RWPE1 (cell line): ENCODE measurements around the gene MAEA.
A peak's percentile ranks its signal among the peaks of the same experiment; 100 is the strongest.
"Not testable (repeated sequence)": the region's sequence is repeated elsewhere in the genome, so short reads cannot be mapped to it uniquely, and the experiment has no call there.

Source experiments
- CTCF ChIA-PET: fragments of 350-600 bp; sonication (Branson Sonifier 250); formaldehyde crosslinking; extraction: SDS; loops from one replicate; lab custom pipeline; 2021; lab: Yijun Ruan, JAX
- POLR2A ChIA-PET: fragments of 400-600 bp; formaldehyde crosslinking; extraction: SDS; loops from one replicate; lab custom pipeline; 2020; ENCODE audit warnings: antibody characterized with exemption; ENCODE audit not compliant: low non-redundant PET; lab: Yijun Ruan, JAX
- DNase-seq: peaks from one replicate; pipeline ENCODE4 v3.0.0; 2012; ENCODE audit warnings: low spot score
- H3K27ac ChIP-seq: fragments of 450-650 bp; 2 replicates; pipeline ENCODE4 v1.5.1; 2017
- TF ChIP-seq, protein P1 (sequence below): fragments of 450-650 bp; conservative IDR thresholded peaks from 2 replicates; pipeline ENCODE4 v1.5.1; 2017; ENCODE audit warnings: low read depth, mild to moderate bottlenecking

The MAEA gene

GRCh38 chr4:1330761-1331590, 41.3 kb downstream of the MAEA start:
- ChIA-PET CTCF (interaction anchor here (0.6 kb wide), 1 partner anchor 20 kb away, joined by 4 read pairs; no protein-coding TSS in a partner anchor), POLR2A (no interaction called here)
- H3K27ac ChIP-seq = peak overlapping the region; percentile 65
- TF ChIP-seq, protein P1, sequence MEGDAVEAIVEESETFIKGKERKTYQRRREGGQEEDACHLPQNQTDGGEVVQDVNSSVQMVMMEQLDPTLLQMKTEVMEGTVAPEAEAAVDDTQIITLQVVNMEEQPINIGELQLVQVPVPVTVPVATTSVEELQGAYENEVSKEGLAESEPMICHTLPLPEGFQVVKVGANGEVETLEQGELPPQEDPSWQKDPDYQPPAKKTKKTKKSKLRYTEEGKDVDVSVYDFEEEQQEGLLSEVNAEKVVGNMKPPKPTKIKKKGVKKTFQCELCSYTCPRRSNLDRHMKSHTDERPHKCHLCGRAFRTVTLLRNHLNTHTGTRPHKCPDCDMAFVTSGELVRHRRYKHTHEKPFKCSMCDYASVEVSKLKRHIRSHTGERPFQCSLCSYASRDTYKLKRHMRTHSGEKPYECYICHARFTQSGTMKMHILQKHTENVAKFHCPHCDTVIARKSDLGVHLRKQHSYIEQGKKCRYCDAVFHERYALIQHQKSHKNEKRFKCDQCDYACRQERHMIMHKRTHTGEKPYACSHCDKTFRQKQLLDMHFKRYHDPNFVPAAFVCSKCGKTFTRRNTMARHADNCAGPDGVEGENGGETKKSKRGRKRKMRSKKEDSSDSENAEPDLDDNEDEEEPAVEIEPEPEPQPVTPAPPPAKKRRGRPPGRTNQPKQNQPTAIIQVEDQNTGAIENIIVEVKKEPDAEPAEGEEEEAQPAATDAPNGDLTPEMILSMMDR = no peak
- DNase-seq = no peak

DNA sequence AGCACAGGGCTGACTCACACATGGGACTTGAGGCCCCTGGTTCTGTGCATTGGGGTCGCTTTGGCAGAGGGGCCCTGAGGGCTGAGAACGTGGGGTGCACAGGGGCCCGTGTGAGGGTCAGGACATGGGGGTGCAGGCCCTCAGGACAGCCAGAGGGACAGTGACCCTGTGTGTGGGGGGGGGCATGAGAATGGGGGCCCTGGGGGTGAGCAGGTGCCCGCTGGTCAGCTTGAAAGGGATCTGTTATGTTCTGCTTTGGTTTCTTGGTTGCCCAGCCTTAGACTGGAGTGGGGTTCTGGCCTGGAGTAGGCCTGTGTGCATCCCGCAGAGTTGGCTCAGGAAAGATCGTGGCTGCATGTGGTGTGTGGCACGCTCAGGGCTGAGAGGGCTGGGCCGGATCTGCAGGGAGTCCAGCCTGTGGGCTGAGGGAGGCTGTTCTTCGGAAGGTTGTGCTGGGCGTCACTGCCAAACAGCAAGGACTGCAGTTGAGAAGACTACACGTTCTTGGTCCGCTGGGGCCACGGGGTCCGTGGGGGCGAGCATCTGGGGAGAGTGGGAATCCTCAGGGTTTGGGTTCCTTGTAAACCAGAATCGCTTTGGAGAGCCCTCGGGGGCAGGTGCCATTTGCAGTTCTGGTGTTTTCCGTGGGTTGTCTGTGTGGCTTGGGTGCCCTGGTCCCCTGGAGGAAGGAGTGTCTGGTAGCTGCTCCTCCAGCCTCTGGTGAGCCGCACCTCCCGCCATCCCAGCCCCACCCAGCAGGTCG, 42.1 kb downstream of the MAEA start:
- ChIA-PET CTCF (interaction anchor here (0.7 kb wide), 1 partner anchor 38 kb away, joined by 3 read pairs; no protein-coding TSS in a partner anchor), POLR2A (no interaction called here)
- TF ChIP-seq, protein P1 = no peak
- no peak for DNase-seq
- H3K27ac ChIP-seq = peak overlapping the region; percentile 65

DNA sequence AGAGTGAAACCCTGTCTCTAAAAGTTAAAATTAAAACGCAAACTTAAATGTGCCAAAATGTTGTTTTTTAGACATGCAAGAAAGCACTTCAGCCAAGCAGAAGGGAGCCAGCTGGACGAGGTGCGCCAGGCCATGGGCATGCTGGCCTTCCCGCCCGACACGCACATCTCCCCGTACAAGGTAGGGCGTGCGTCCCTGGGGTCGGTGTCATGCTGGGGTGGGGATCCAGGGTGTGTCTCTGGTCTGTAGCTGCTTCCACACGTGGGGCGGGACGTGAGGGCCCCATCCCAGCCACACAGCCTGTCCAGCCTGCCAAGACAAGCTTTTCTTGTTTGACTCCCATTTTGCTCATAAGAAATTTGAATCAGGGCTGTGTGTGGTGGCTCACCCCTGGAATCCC, 43.0 kb downstream of the MAEA start:
- no peak for DNase-seq
- ChIA-PET CTCF (interaction anchor here (0.6 to 0.7 kb wide), 3 partner anchors 39 to 346 kb away, joined by 3 to 5 read pairs (median 5); partner anchors contain the start of gene IDUA), POLR2A (no interaction called here)
- peak overlapping the region; percentile 65 for H3K27ac ChIP-seq
- TF ChIP-seq, protein P1 = no peak

DNA sequence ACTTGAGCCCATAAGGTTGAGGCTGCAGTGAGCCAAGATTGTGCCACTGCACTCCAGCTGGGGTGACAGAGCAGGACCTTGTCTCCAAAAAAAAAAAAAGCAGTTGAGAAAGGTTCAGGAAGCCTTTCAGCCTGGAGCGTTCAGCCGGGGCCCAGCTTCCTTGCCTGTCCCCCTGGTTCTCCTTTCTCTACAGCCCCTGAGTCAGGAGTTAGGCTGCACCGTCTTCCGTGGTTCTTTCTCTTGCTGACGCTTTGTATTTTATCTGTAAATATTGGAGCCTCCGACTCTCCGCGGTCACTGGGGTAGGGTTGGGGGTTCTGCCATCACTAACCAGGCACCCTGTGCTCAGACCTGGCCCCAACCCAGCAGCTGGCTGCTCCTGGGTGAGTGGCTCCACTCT, 43.6 kb downstream of the MAEA start:
- TF ChIP-seq, protein P1 = no peak
- H3K27ac ChIP-seq = peak overlapping the region; percentile 65; the same call in 1 of the 2 replicates
- ChIA-PET CTCF (interaction anchor here (0.6 kb wide), 2 partner anchors 120 to 346 kb away, joined by 5 read pairs; partner anchors contain the start of gene IDUA), POLR2A (no interaction called here)
- no peak for DNase-seq

- DNase-seq, POLR2A ChIA-PET, CTCF ChIA-PET: not testable (repeated sequence)
- H3K27ac ChIP-seq = peak overlapping the region; percentile 32
These were observed 44.3 kb downstream of the MAEA start for GRCh38 chr4:1333851-1334578.

DNA sequence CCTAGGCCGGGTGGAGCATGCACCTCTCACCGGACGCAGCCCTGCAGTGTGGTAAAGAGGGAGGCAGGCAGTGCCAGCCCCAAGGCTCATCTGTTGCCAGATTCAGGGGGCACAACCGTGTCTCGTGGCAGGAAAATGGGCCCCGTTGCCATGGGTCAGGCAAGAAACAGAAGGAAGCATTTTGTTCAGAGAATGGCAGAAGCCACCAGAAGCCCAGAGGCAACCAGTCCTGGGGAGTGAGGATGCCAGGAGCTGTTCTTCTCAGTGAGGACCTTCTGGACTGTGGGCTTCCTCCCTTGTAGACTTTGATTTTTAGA, 44.8 kb downstream of the MAEA start:
- no peak for DNase-seq
- peak overlapping the region; percentile 32 for H3K27ac ChIP-seq
- CTCF ChIA-PET = no interaction called here
- TF ChIP-seq, protein P1 = no peak
- POLR2A ChIA-PET = no interaction called here

DNA sequence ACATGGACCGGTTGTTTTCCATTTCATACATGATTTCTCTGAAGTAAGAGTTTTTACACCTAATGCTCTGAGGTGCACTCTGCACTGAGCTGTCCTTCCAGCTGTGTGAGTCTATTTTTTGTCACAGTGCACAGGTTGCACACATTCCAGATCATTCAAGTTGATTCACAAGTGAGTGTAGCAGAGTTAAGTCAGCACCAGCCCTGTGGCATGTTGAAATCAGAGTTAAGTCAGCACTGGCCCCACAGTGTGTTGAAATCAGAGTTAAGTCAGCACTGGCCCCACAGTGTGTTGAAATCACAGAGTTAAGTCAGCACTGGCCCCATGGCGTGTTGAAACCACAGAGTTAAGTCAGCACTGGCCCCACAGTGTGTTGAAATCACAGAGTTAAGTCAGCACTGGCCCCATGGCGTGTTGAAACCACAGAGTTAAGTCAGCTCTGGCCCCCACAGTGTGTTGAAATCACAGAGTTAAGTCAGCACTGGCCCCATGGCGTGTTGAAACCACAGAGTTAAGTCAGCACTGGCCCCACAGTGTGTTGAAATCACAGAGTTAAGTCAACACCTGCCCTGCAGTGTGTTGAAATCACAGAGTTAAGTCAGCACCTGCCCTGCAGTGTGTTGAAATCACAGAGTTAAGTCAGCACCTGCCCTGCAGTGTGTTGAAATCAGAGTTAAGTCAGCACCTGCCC, 45.6 kb downstream of the MAEA start:
- H3K27ac ChIP-seq = peak overlapping the region; percentile 32
- POLR2A ChIA-PET, DNase-seq, CTCF ChIA-PET: not testable (repeated sequence)
